NOMO-1 treated with dmso at 0.1 percent for 144 hours (cell line): Measurements from ENCODE around the gene KMT2A.

ENCODE experiments used
- DNase-seq: peaks from one replicate; lab custom pipeline; 2025; ENCODE audit not compliant: unreplicated experiment; lab: John Stamatoyannopoulos, UW

Gene KMT2A

DNA sequence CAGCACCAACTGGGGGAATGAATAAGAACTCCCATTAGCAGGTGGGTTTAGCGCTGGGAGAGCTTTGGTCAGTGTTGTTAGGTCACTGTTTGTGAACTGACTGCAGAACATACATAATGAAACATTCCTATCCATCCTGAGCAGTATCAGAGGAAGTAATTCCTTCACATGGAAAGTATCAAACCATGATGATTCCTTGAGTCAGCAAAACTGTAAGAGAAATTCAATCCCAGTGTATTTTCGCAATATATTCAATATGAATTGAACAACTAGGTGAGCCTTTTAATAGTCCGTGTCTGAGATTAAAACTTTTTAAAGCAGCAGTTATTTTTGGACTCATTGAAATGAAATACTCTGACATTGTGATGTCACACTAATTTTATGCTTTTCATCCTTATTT lies 48.1 kb downstream of the KMT2A start:
- DNase-seq = no peak

DNA sequence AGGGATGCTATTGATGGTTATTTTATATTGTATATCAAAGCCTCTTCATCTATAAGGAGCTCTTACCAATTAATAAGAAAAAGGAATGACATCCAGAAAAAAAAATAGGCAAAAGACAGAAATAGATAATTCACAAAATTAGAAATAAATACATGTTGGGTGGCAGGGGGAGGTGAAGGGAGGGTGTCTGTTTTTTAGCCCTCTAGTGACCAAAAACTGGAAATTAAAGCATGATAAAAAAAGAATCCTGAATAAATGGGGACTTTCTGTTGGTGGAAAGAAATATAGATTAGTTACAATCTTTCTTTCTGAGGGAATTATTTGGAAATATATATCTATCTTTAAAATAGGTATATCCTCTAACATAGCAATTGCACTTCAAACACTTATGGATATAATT lies 49.0 kb downstream of the KMT2A start:
- no peak for DNase-seq

DNA sequence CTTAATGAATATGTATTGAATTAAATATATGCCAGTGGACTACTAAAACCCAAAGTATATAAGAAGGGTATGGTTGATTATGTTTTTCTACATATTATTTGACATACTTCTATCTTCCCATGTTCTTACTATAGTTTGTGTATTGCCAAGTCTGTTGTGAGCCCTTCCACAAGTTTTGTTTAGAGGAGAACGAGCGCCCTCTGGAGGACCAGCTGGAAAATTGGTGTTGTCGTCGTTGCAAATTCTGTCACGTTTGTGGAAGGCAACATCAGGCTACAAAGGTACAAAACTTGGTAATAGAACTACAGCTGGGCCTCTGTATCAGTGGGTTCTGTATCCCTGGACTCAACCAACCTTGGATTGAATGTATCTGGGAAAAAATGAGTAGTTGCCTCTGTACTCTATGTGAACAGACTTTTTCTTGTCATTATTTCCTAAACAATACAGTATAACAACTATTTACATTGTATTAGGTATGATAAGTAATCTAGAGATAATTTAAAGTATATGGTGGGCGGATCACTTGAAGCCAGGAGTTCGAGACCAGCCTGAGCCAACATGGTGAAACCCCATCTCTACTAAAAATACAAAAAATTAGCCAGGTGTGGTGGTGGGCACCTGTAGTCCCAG lies 52.3 kb downstream of the KMT2A start:
- peak; percentile 53 for DNase-seq

DNA sequence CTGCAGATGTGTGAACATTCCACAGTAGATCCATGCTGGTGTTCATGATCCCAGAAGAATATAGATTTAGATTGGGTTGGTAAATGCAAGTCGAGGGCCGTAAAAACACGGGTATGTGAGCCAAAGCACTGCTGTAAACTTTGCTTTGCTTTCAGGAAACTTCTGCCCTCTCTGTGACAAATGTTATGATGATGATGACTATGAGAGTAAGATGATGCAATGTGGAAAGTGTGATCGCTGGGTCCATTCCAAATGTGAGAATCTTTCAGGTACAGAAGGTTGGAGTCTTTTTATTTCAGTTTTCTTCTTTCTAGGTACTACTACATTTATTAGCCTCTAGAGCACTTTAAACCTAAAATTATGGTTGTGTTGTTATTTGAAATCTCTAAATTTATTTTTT lies 54.7 kb downstream of the KMT2A start:
- no peak for DNase-seq

DNA sequence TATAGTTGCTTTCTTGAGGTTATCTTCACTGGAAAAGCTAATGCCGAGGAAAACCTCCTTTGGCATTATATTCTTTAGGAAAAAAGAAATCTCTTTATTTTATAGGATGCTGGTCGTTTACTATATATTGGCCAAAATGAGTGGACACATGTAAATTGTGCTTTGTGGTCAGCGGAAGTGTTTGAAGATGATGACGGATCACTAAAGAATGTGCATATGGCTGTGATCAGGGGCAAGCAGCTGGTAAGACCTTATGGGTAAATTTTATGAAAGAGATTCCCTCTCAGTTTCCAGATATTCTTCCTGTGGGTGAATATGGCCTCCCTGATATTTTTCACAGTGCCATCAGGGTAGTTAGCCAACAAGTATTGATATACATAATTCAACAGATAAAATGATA lies 61.5 kb downstream of the KMT2A start:
- no peak for DNase-seq

DNA sequence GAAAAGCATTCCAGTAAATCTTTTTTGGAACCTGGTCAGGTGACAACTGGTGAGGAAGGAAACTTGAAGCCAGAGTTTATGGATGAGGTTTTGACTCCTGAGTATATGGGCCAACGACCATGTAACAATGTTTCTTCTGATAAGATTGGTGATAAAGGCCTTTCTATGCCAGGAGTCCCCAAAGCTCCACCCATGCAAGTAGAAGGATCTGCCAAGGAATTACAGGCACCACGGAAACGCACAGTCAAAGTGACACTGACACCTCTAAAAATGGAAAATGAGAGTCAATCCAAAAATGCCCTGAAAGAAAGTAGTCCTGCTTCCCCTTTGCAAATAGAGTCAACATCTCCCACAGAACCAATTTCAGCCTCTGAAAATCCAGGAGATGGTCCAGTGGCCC lies 66.9 kb downstream of the KMT2A start:
- no peak for DNase-seq

DNA sequence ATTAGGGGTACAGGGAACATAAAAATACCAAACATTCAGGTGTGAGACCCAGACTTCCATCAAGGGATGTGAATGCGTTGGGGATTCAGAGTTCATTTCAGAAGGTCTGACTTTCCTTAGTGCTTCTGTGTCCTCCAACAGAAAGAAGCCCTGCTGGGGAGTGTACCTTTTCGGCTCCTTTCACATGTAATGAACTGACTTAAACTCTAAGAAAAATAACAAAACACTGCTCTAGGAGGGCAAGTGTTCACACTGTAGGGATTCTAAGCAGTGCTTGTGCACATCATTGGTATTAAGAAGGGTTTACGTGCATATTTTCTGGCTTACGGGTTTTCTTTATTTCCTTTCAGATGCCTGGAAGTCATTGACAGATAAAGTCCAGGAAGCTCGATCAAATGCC lies 75.3 kb downstream of the KMT2A start:
- no peak for DNase-seq

DNA sequence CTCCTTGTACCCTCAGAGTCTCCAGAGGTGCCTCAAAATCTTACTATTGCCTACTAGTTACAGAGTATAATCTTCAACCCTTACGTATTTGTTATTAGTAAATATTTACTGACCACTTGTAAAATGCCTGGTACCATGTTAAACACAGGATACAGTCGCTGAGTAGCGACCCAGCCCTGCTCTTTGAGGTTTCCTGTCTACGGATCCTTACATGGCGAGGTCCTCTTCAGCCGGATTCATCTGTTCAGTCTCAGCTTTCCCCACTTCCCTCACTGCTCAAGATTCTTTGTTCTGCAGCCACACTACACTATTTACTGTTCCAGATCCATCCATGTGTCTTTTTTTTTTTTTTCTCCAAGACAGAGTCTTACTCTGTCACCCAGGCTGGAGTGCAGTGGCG lies 77.8 kb downstream of the KMT2A start:
- DNase-seq = no peak

DNA sequence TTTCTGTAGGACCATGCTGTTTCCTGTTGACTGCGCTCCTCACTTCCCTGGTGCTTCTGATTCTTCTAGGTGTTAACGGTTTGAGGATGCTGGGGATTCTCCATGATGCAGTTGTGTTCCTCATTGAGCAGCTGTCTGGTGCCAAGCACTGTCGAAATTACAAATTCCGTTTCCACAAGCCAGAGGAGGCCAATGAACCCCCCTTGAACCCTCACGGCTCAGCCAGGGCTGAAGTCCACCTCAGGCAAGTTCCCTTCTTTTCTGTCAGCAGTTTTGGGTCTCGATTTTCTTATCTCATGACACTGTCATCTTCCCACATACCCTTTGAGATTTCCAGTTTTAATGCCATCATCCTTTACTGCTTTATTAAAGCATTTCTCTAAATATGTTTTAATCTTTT lies 83.3 kb downstream of the KMT2A start:
- no peak for DNase-seq

DNA sequence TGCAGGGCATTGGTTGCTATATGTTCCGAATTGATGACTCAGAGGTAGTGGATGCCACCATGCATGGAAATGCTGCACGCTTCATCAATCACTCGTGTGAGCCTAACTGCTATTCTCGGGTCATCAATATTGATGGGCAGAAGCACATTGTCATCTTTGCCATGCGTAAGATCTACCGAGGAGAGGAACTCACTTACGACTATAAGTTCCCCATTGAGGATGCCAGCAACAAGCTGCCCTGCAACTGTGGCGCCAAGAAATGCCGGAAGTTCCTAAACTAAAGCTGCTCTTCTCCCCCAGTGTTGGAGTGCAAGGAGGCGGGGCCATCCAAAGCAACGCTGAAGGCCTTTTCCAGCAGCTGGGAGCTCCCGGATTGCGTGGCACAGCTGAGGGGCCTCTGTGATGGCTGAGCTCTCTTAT lies 85.6 kb downstream of the KMT2A start:
- DNase-seq = no peak

DNA sequence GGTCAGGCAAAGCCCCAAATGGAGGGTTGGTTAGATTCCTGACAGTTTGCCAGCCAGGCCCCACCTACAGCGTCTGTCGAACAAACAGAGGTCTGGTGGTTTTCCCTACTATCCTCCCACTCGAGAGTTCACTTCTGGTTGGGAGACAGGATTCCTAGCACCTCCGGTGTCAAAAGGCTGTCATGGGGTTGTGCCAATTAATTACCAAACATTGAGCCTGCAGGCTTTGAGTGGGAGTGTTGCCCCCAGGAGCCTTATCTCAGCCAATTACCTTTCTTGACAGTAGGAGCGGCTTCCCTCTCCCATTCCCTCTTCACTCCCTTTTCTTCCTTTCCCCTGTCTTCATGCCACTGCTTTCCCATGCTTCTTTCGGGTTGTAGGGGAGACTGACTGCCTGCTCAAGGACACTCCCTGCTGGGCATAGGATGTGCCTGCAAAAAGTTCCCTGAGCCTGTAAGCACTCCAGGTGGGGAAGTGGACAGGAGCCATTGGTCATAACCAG lies 86.3 kb downstream of the KMT2A start:
- DNase-seq = no peak

DNA sequence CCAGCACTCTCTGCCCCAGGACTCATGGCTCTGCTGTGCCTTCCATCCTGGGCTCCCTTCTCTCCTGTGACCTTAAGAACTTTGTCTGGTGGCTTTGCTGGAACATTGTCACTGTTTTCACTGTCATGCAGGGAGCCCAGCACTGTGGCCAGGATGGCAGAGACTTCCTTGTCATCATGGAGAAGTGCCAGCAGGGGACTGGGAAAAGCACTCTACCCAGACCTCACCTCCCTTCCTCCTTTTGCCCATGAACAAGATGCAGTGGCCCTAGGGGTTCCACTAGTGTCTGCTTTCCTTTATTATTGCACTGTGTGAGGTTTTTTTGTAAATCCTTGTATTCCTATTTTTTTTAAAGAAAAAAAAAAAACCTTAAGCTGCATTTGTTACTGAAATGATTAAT lies 88.1 kb downstream of the KMT2A start:
- DNase-seq = no peak

DNA sequence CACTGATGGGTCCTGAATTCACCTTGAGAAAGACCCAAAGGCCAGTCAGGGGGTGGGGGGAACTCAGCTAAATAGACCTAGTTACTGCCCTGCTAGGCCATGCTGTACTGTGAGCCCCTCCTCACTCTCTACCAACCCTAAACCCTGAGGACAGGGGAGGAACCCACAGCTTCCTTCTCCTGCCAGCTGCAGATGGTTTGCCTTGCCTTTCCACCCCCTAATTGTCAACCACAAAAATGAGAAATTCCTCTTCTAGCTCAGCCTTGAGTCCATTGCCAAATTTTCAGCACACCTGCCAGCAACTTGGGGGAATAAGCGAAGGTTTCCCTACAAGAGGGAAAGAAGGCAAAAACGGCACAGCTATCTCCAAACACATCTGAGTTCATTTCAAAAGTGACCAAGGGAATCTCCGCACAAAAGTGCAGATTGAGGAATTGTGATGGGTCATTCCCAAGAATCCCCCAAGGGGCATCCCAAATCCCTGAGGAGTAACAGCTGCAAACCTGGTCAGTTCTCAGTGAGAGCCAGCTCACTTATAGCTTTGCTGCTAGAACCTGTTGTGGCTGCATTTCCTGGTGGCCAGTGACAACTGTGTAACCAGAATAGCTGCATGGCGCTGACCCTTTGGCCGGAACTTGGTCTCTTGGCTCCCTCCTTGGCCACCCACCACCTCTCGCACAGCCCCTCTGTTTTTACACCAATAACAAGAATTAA lies 88.6 kb downstream of the KMT2A start:
- no peak for DNase-seq

DNA sequence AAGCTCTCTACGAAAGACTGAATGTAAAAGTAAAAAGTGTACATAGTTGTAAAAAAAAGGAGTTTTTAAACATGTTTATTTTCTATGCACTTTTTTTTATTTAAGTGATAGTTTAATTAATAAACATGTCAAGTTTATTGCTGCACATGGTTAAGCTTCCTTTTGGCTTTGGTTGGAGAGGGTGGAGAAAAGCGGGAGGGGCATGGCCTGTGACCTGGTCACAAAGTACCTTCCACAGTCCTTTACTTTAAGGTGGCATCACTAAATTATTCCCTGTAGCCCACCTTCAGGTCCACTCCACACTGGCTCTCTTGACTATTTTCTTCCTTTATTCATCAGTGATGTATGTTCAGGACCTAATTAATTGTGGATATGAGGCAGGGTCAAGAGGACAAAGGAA lies 90.4 kb downstream of the KMT2A start:
- DNase-seq = no peak

DNA sequence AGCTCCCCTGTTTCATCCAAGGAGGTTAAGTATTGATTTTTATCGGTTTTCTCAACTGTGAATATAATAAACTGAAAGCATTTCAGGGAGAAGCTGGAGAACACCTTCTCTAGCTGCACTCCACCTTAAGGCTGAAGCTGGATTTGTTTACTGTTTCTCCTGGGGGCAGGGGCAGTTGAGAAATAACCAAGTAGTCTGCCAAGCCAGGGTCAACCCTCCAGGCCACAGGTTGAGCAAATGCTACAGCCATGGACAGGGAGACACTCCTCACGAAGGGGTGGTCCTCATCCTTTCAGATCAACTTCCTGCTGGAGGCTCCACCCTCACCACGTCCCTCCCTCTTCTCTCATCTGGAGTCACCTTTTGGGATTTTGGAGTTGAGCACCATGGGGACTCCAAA lies 90.8 kb downstream of the KMT2A start, which contains the start of gene TTC36:
Gene TTC36 (plus strand): TSS at position 366 of the 400 bp plus-strand sequence. CDS start 21 bp downstream, at position 387.
- DNase-seq = no peak

DNA sequence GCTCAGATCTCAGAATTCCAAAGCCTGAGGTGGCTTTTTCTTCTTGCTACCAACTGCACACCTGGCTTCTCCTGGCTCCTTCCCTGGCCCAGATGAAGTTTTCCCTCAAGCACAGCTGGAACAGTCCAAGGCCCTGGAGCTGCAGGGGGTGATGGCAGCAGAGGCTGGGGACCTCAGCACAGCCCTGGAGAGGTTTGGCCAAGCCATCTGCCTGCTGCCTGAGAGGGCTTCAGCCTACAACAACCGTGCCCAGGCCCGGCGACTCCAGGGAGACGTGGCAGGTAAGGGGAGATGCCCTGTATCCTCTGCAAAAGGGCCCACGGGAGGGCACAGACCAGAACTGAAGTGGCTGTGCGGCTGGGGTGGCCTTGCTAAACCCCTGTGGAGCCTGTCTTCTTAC lies 92.2 kb downstream of the KMT2A start:
- DNase-seq = no peak

DNA sequence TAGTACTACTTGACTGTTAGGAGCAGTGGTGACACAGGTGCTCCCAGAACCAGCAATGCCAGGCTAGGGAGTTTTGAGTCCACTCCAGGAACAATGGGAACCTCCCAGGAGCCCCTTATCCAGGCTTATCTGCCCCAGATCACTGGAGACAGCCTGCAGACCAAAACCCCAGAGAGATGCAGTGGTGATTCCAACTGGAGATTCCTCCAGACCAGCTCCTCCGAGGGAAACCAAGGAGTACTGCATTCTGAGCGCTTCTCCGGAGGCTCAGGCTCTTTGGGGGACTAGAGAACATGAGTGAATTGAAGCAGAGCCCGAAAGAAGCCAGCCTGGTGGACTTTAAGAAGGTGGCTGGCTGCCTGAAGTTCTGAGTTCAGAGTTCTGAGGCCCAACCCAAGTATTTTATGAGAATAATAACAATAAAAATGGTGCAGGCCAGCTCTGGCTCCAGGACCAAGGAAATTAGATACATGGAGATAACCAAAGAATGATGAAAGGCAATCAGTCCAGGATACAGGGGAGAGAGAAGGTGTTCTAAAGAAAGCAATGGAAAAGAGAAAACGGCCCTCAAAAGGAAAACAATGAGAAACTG lies 93.4 kb downstream of the KMT2A start:
- DNase-seq = no peak

DNA sequence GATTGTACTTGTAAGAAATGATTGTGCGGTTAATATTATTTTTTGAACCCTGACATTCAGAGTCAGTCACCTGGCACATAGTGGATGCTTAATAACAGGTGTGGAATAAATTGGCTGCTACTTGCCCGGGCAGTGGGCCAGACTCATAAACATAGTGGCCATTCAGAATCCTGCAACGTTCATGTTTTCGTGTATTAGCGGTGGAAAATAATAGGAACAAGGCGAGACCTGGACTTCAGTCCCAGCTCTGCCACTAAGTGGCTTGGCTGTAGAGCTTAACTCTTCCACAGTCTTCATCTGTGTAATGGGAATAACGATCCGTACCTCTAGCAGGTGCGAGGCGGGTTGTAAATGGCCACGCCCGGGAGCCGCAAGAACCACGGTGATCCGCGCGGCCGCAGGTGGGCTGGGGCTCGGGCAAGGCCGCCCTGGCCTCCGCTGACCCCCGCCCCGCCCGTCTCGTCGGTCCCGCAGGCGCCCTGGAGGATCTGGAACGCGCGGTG lies 93.9 kb downstream of the KMT2A start:
- no peak for DNase-seq

DNA sequence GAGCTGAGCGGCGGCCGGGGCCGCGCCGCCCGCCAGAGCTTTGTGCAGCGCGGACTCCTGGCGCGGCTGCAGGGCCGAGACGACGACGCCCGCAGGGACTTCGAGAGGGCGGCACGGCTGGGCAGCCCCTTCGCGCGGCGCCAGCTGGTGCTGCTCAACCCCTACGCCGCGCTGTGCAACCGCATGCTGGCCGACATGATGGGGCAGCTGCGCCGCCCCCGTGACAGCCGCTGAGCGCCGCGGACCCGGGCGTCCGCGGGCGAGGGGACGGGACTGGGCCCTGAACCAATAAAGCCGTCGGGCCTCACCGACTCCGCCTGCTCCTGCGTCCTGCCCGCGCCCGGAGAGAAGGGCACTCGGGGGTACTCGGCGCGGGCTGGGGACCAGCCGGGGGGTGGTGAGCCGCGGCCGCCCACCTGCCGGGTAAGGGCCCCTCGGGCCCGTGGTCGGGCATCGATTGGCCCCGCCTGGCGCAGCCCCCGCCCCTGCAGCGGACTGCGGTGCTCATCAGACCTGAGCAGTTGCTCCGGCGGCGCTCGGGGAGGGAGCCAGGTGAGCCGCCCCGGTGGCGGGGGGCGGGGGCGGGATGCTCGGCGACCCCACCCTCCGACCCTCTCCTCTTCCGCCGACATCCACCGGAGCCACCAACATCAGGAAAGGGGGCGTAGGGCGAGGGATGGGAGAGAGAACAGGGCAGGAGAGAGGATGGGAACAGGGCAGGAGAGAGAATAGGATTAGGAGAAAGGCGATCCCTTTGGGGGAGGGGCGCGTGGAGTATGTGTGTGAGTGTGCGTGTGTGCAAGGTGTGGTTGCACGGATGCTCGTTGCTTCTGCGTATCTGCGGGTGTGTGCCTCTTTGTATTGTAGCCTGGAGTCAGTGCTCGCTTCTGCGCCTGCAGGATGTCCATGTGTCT lies 94.6 kb downstream of the KMT2A start, which contains the start of gene TMEM25:
Gene TMEM25 (plus strand): TSS at position 510 of the 914 bp plus-strand sequence. CDS start 610 bp downstream, outside the sequence.
- peak; percentile 17 for DNase-seq

DNA sequence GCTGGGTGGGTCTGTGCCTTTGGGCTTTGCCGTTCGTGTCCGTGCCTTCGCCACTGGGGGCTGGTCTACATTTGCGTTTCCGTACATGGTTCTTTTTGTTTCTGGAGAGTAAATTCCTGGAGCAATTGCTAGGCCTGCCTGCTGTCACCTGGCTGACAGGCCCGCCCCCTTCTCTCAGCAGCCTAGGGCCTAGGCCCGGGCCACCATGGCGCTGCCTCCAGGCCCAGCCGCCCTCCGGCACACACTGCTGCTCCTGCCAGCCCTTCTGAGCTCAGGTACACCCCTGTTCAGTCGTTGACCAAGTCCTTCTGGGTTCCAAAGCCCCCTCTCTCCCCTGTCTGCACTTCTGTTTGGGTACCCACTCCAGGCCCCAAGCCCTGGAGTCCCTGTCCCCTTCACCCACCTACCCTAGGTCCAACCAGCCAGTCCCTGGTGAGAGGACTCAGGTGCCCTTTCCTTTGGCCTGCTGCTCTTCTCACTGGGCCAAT lies 95.3 kb downstream of the KMT2A start:
- no peak for DNase-seq

DNA sequence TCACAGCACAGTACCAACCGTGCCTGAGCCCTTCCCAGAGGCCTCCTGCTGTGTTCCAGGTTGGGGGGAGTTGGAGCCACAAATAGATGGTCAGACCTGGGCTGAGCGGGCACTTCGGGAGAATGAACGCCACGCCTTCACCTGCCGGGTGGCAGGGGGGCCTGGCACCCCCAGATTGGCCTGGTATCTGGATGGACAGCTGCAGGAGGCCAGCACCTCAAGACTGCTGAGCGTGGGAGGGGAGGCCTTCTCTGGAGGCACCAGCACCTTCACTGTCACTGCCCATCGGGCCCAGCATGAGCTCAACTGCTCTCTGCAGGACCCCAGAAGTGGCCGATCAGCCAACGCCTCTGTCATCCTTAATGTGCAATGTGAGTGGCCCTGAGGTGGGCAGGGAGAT lies 95.8 kb downstream of the KMT2A start:
- no peak for DNase-seq
